ENCODE results near the gene MR1. TPM values are rescaled to one million over a fixed set of nuclear protein-coding genes. Genes with fewer than 3 reads are reported as not detected.

MR1 gene
- polyA plus RNA-seq, 1 donor (not counting 4 experiments of a cell fraction or from before 2014, with no cell fraction given) = 32.3 TPM

GRCh38 chr1:181038399-181038873, 4.7 kb downstream of the MR1 start:
- H3K79me2 ChIP-seq (ENCODE audit: control insufficient read depth, insufficient read depth, low read length) = peaks cover 3% of the 10 kb centered on the region
- no peaks in the 10 kb centered on the region for H3K9me3 ChIP-seq (ENCODE audit: control insufficient read depth, low read depth, low read length)
- DNase-seq (ENCODE audit: low read depth, low spot score) = no peak
- no peak overlapping the region for H2AFZ ChIP-seq (ENCODE audit: control insufficient read depth, low read length)
- FAIRE-seq = peak; percentile 72
- peaks cover 22% of the 10 kb centered on the region for H3K4me1 ChIP-seq (ENCODE audit: control insufficient read depth, extremely low read depth, insufficient read depth, low read length)
- H3K4me2 ChIP-seq (ENCODE audit: control insufficient read depth, extremely low read depth, insufficient read depth, low read depth, low read length) = no peak overlapping the region
- TF ChIP-seq CTCF (optimal IDR thresholded peaks at IDR 0.05 in 1 of 3, IDR thresholded peaks at IDR 0.05 in 1 of 3, conservative IDR thresholded peaks at IDR 0.05 in 1 of 3; ENCODE audit: extremely low read depth in 1 of 3, insufficient read depth in 2 of 3, low read length in 3 of 3) (peak; percentile 74 to 93 (median 92)), EZH2 (IDR thresholded peaks at IDR 0.05; ENCODE audit: low read length) (no peak)
- H3K27me3 ChIP-seq (ENCODE audit: control insufficient read depth, extremely low read depth, insufficient read depth, low read length) = no peaks in the 10 kb centered on the region
- no peaks in the 10 kb centered on the region for H4K20me1 ChIP-seq (ENCODE audit: control insufficient read depth, extremely low read depth, insufficient read depth, low read length)
- dilution Hi-C loops (cut with MboI; ENCODE audit: extremely low pct_ligation_motif_present, low sequenced_read_pairs) = no loop called here
- no peak overlapping the region for H3K9ac ChIP-seq (ENCODE audit: control insufficient read depth, extremely low read depth, insufficient read depth, low read length)
- no peak overlapping the region for H3K27ac ChIP-seq (ENCODE audit: control insufficient read depth, insufficient read depth, low read length)
- no peaks in the 10 kb centered on the region for H3K36me3 ChIP-seq (ENCODE audit: control insufficient read depth in 2 of 2, extremely low read depth in 1 of 2, insufficient read depth in 2 of 2, low read length in 2 of 2)
- H3K4me3 ChIP-seq (ENCODE audit: control insufficient read depth in 2 of 3, extremely low read depth in 1 of 3, insufficient read depth in 2 of 3, low read depth in 1 of 3, low read length in 3 of 3) = no peak overlapping the region
- no peaks in the 10 kb centered on the region for H3K9me1 ChIP-seq (ENCODE audit: control insufficient read depth, extremely low read depth, insufficient read depth, low read length)

- peaks cover 27% of the 10 kb centered on the region for H3K4me1 ChIP-seq (ENCODE audit: control insufficient read depth, extremely low read depth, insufficient read depth, low read length)
- H3K27ac ChIP-seq (ENCODE audit: control insufficient read depth, insufficient read depth, low read length) = no peak overlapping the region
- no peak for TF ChIP-seq CTCF (optimal IDR thresholded peaks at IDR 0.05 in 1 of 3, IDR thresholded peaks at IDR 0.05 in 1 of 3, conservative IDR thresholded peaks at IDR 0.05 in 1 of 3; ENCODE audit: extremely low read depth in 1 of 3, insufficient read depth in 2 of 3, low read length in 3 of 3)
- no peak for TF ChIP-seq EZH2 (IDR thresholded peaks at IDR 0.05; ENCODE audit: low read length)
- H3K4me2 ChIP-seq (ENCODE audit: control insufficient read depth, extremely low read depth, insufficient read depth, low read depth, low read length) = no peak overlapping the region
- H3K27me3 ChIP-seq (ENCODE audit: control insufficient read depth, extremely low read depth, insufficient read depth, low read length) = no peaks in the 10 kb centered on the region
- H2AFZ ChIP-seq (ENCODE audit: control insufficient read depth, low read length) = no peak overlapping the region
- H3K79me2 ChIP-seq (ENCODE audit: control insufficient read depth, insufficient read depth, low read length) = no peaks in the 10 kb centered on the region
- dilution Hi-C loops (cut with MboI; ENCODE audit: extremely low pct_ligation_motif_present, low sequenced_read_pairs) = no loop called here
- H3K4me3 ChIP-seq (ENCODE audit: control insufficient read depth in 2 of 3, extremely low read depth in 1 of 3, insufficient read depth in 2 of 3, low read depth in 1 of 3, low read length in 3 of 3) = no peak overlapping the region
- DNase-seq (ENCODE audit: low read depth, low spot score) = no peak
- no peaks in the 10 kb centered on the region for H4K20me1 ChIP-seq (ENCODE audit: control insufficient read depth, extremely low read depth, insufficient read depth, low read length)
- FAIRE-seq = no peak
- H3K36me3 ChIP-seq (ENCODE audit: control insufficient read depth in 2 of 2, extremely low read depth in 1 of 2, insufficient read depth in 2 of 2, low read length in 2 of 2) = no peaks in the 10 kb centered on the region
- H3K9ac ChIP-seq (ENCODE audit: control insufficient read depth, extremely low read depth, insufficient read depth, low read length) = no peak overlapping the region
- no peaks in the 10 kb centered on the region for H3K9me3 ChIP-seq (ENCODE audit: control insufficient read depth, low read depth, low read length)
- H3K9me1 ChIP-seq (ENCODE audit: control insufficient read depth, extremely low read depth, insufficient read depth, low read length) = no peaks in the 10 kb centered on the region
These were observed 6.6 kb downstream of the MR1 start for GRCh38 chr1:181040284-181040865.
